ENCODE results near the gene GSTO1.

- no peak for TF ChIP-seq CTCF (IDR thresholded peaks at IDR 0.05)
- TF ChIP-seq POLR2A (IDR thresholded peaks at IDR 0.05) = no peak
Measured at GRCh38 chr10:104293781-104294321, 39.2 kb downstream of the GSTO1 start.
